A549 (cell line): ENCODE measurements around the gene SS18L1. TPM values are rescaled to one million over a fixed set of nuclear protein-coding genes. Genes with fewer than 3 reads are reported as not detected.
A peak's percentile ranks its signal among the peaks of the same experiment; 100 is the strongest.

ENCODE experiments used
- ATAC-seq, 2 experiments: fragments of 200-7000 bp in 1 of 2; fragments of >200 bp in 1 of 2; cut with Nextera tagmentation in 1 of 2; cut with Tn5 transposase in 1 of 2; 3 replicates each; pipeline versions ENCODE4 v1.8.0 to v1.9.1; 2018 to 2020; ENCODE audit warnings: mild to moderate bottlenecking in 1 of 2, moderate library complexity in 1 of 2
- CTCF ChIA-PET: fragments of 300-600 bp; sonication (Branson Sonifier 250); formaldehyde crosslinking; extraction: SDS; loops from one replicate; lab custom pipeline; 2021; ENCODE audit warnings: antibody characterized with exemption, inconsistent platforms; lab: Yijun Ruan, JAX
- POLR2A ChIA-PET: fragments of 350-600 bp; formaldehyde crosslinking; extraction: SDS; loops from one replicate; lab custom pipeline; 2021; ENCODE audit warnings: antibody characterized with exemption, inconsistent platforms; lab: Yijun Ruan, JAX
- DNase-seq, 2 experiments: peaks; one replicate each; pipeline versions ENCODE4 v3.0.0 to v3.0.0-alpha.2; 2011 to 2016; ENCODE audit warnings: low read depth in 1 of 2, low spot score in 1 of 2
- FAIRE-seq: peaks from 2 replicates; lab custom pipeline; 2011; peaks lifted over from hg19 to GRCh38; lab: Jason Lieb, UNC
- H3K27ac ChIP-seq, 2 experiments: fragments of >200 bp; sonication (Bioruptor Twin); formaldehyde crosslinking; 3 replicates each; pipeline ENCODE4 v1.5.1; 2016 to 2017
- H3K4me1 ChIP-seq: fragments of >200 bp; sonication (Bioruptor Twin); formaldehyde crosslinking; 3 replicates; pipeline ENCODE4 v1.6.1; 2016
- H3K4me2 ChIP-seq: fragments of >200 bp; sonication (Bioruptor Twin); formaldehyde crosslinking; 3 replicates; pipeline ENCODE4 v1.6.1; 2016
- H3K4me3 ChIP-seq: fragments of >200 bp; sonication (Bioruptor Twin); formaldehyde crosslinking; 3 replicates; pipeline ENCODE4 v1.5.1; 2016
- H3K9me3 ChIP-seq: fragments of >200 bp; sonication (Bioruptor Twin); formaldehyde crosslinking; 3 replicates; pipeline ENCODE4 v1.6.1; 2016
- BCL3 ChIP-seq: fragments of >200 bp; sonication (Bioruptor Twin); formaldehyde crosslinking; IDR thresholded peaks from 3 replicates; pipeline ENCODE4 v1.6.1; 2016
- BHLHE40 ChIP-seq: IDR thresholded peaks from 2 replicates; pipeline ENCODE4 v1.6.1; 2012; ENCODE audit warnings: low read depth, low read length, inconsistent platforms
- CBX8 ChIP-seq: fragments of 200-600 bp; sonication (generic); IDR thresholded peaks from 2 replicates; pipeline ENCODE4 v1.6.1; 2016
- CEBPB ChIP-seq, 2 experiments: fragments of >200 bp in 1 of 2; sonication (Bioruptor Twin) in 1 of 2; formaldehyde crosslinking in 1 of 2; IDR thresholded peaks; 2 replicates each; pipeline ENCODE4 v1.6.1; 2012 to 2016
- CTCF ChIP-seq: fragments of >200 bp; sonication (Bioruptor Twin); formaldehyde crosslinking; IDR thresholded peaks from 3 replicates; pipeline ENCODE4 v1.5.1; 2016
- ELK1 ChIP-seq: fragments of 150-350 bp; IDR thresholded peaks from 2 replicates; pipeline ENCODE4 v1.6.1; 2014; ENCODE audit warnings: low read depth, mild to moderate bottlenecking, low read length
- FOSB ChIP-seq: fragments of 250-450 bp; sonication (Bioruptor Pico); IDR thresholded peaks from 2 replicates; pipeline ENCODE4 v1.5.0; 2020; ENCODE audit warnings: mild to moderate bottlenecking, moderate library complexity
- FOSL2 ChIP-seq, 2 experiments: fragments of 450-650 bp in 1 of 2; fragments of >200 bp in 1 of 2; sonication (Bioruptor Twin) in 1 of 2; formaldehyde crosslinking; IDR thresholded peaks; 2 replicates each; pipeline versions ENCODE4 v1.5.0 to v1.6.1; 2016 to 2020; ENCODE audit warnings: mild to moderate bottlenecking in 1 of 2, moderate library complexity in 1 of 2
- HDAC2 ChIP-seq: fragments of 200-600 bp; sonication (generic); IDR thresholded peaks from 2 replicates; pipeline ENCODE4 v1.6.1; 2016
- JUN ChIP-seq, 2 experiments: fragments of >200 bp; sonication (Bioruptor Twin); formaldehyde crosslinking; IDR thresholded peaks; 2 replicates in 1 of 2; 3 replicates in 1 of 2; pipeline ENCODE4 v1.6.1; 2016 to 2017
- JUNB ChIP-seq: fragments of >200 bp; sonication (Bioruptor Twin); formaldehyde crosslinking; IDR thresholded peaks from 2 replicates; pipeline ENCODE4 v1.6.1; 2016
- KDM1A ChIP-seq: fragments of 200-600 bp; sonication (generic); IDR thresholded peaks from 2 replicates; pipeline ENCODE4 v1.6.1; 2016; ENCODE audit warnings: low read depth, mild to moderate bottlenecking
- MAFK ChIP-seq: fragments of 450-650 bp; IDR thresholded peaks from 2 replicates; pipeline ENCODE4 v1.6.1; 2014; ENCODE audit not compliant: partially characterized antibody
- PBX3 ChIP-seq: IDR thresholded peaks from 2 replicates; pipeline ENCODE4 v1.6.1; 2012
- POLR2A ChIP-seq: IDR thresholded peaks from 2 replicates; pipeline ENCODE4 v1.6.1; 2012; ENCODE audit warnings: mild to moderate bottlenecking, low read length
- RARB ChIP-seq: fragments of 250-450 bp; sonication (Bioruptor Pico); IDR thresholded peaks from 2 replicates; pipeline ENCODE4 v1.8.0; 2021; ENCODE audit warnings: mild to moderate bottlenecking, moderate library complexity
- RNF2 ChIP-seq: fragments of 200-600 bp; sonication (generic); IDR thresholded peaks from 2 replicates; pipeline ENCODE4 v1.6.1; 2016; ENCODE audit warnings: low read depth, mild to moderate bottlenecking, antibody characterized with exemption, moderate library complexity, borderline replicate concordance
- SMC3 ChIP-seq: fragments of >200 bp; sonication (Bioruptor Twin); formaldehyde crosslinking; IDR thresholded peaks from 3 replicates; pipeline ENCODE4 v1.6.1; 2018; ENCODE audit warnings: inconsistent platforms
- TFCP2L1 ChIP-seq: fragments of 250-450 bp; sonication (Bioruptor Pico); IDR thresholded peaks from 2 replicates; pipeline ENCODE4 v1.5.0; 2021; ENCODE audit warnings: mild to moderate bottlenecking
- TP53 ChIP-seq: fragments of 250-450 bp; sonication (Bioruptor Pico); IDR thresholded peaks from 2 replicates; pipeline ENCODE4 v1.5.0; 2021; ENCODE audit warnings: mild to moderate bottlenecking, moderate library complexity
- ZNF302 ChIP-seq: fragments of 250-450 bp; sonication (Bioruptor Pico); IDR thresholded peaks from 2 replicates; pipeline ENCODE4 v1.9.0; 2021; ENCODE audit warnings: inconsistent platforms, mild to moderate bottlenecking, moderate library complexity
- WGBS: methylation state at CpG from one replicate; pipeline ENCODE4 v1.1.6; 2017; ENCODE audit errors: missing lambda C conversion rate; 5-methylcytosine and 5-hydroxymethylcytosine counted together
- polyA plus RNA-seq, 4 experiments: library from polyadenylated mRNA; depleted of rRNA in 3 of 4; stranded (reverse); fragments of >200 nt; fragmentation: RNase III in 1 of 4; extraction: RNeasy Plus Mini Kit Qiagen cat#74134 plus additional on column Dnase treatment in 1 of 4; gene quantifications; 2 replicates in 3 of 4; 3 replicates in 1 of 4; pipeline ENCODE4 v1.2.3, GENCODE V29; 2011 to 2017

SS18L1 gene
- polyA plus RNA-seq, 2 of the 4 experiments (the other 2 are of a cell fraction): 7.4 to 13.1 TPM

GRCh38 chr20:62165762-62166399, 22.3 kb downstream of the SS18L1 start:
- WGBS: 94% methylated on average over 16 of the region's 25 CpGs
- no peaks in the 10 kb centered on the region for H3K4me1 ChIP-seq
- TF ChIP-seq JUNB: no peak
- no peak for TF ChIP-seq JUN (IDR thresholded peaks at IDR 0.05)
- peak; percentile 80 to 90; a peak in 3 of 4 replicates for TF ChIP-seq CEBPB (IDR thresholded peaks at IDR 0.05)
- no peak for TF ChIP-seq BCL3
- no peak for TF ChIP-seq TP53 (CRISPR knock-in tag)
- no peak for TF ChIP-seq SMC3
- H3K27ac ChIP-seq: no peak overlapping the region
- no peak for ATAC-seq
- no peak overlapping the region for H3K4me2 ChIP-seq
- CTCF ChIA-PET: interaction anchor here (0.6 to 1.5 kb wide), 3 partner anchors 9 to 250 kb away, joined by 3 to 4 read pairs (median 4); no protein-coding TSS in a partner anchor
- no peak overlapping the region for H3K4me3 ChIP-seq
- POLR2A ChIA-PET: no interaction called here
- H3K9me3 ChIP-seq: no peaks in the 10 kb centered on the region
- FAIRE-seq: no peak
- DNase-seq: no peak

- 81% methylated on average over 6 of the region's 6 CpGs for WGBS
- DNase-seq (no peak), ATAC-seq (no peak)
- Histone ChIP-seq H3K27ac (no peak overlapping the region), H3K4me1 (no peaks in the 10 kb centered on the region), H3K4me3 (no peak overlapping the region), H3K9me3 (no peaks in the 10 kb centered on the region), H3K4me2 (no peak overlapping the region)
- CTCF ChIA-PET: interaction anchor here (0.6 to 1.2 kb wide), 4 partner anchors 11 to 158 kb away, joined by 3 to 4 read pairs (median 4); no protein-coding TSS in a partner anchor
- TF ChIP-seq ELK1: no peak
- TF ChIP-seq TFCP2L1 (CRISPR knock-in tag): no peak
- no peak for TF ChIP-seq BHLHE40
- no peak for TF ChIP-seq CTCF
- no peak for TF ChIP-seq KDM1A
- TF ChIP-seq FOSB: no peak
- TF ChIP-seq RNF2: no peak
- TF ChIP-seq HDAC2: no peak
- no peak for TF ChIP-seq PBX3
- no peak for TF ChIP-seq MAFK
- TF ChIP-seq ZNF302 (CRISPR knock-in tag): no peak
- no peak for TF ChIP-seq POLR2A
- TF ChIP-seq RARB (CRISPR knock-in tag): no peak
- TF ChIP-seq FOSL2 (IDR thresholded peaks at IDR 0.05): no peak
- no peak for TF ChIP-seq FOSL2 (CRISPR knock-in tag; IDR thresholded peaks at IDR 0.05)
- no peak for TF ChIP-seq CBX8
- TF ChIP-seq, all 56 proteins: peak for 0
- no peak for FAIRE-seq
- POLR2A ChIA-PET: no interaction called here
Observed at GRCh38 chr20:62167474-62167873, 23.9 kb downstream of the SS18L1 start.
